Inflammatory macrophage (primary cell): ENCODE data around the gene GRAMD4.
A peak's percentile ranks its signal among the peaks of the same experiment; 100 is the strongest.

Experiments used
- DNase-seq, 2 donors: peaks; one replicate each; pipeline ENCODE4 v3.0.0-alpha.2; 2020 to 2022

The GRAMD4 gene

GRCh38 chr22:46583571-46583970 lies 36.6 kb upstream of the GRAMD4 start:
- DNase-seq: no peak

DNA sequence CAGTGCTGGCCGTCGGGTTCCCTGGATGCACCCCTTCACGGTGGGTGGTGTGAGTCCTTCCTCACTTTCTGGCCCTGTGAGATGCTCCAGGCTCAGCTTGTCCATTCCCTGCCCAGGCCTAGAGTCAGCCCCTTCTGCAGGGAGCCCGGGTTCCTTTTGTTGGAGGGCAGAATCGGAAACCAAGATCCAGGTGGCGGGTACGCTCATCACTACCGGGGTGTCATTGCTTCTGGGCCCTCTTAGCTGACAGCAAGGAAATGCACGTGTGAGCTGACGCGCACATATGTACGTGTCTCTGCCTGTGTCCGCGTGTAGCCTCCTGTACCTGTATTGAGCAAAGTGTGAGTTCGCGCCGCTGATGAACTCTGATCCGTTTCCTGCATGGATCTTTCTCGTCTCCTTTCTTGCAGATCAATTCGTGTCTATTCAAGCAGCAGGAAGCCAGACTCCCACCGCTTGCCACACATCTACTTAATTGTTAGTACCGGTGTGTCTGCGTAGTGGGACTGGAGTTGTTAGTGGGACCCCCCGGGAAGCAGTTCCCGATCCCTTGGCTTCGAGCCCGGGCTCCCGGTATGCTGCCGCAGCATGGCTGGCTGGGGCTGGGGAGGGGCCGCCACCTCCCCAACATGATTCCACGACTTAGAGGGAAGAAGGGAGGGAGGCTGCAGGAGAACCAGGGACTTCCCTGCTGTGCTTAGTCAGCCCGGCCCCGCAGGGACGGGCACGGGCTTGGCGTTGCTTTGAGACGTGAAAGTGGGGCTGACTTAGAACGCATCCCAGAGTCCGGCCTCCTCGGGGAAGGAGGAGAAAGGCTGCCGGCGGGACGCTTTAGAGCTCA lies 35.9 kb upstream of the GRAMD4 start:
- no peak for DNase-seq

DNA sequence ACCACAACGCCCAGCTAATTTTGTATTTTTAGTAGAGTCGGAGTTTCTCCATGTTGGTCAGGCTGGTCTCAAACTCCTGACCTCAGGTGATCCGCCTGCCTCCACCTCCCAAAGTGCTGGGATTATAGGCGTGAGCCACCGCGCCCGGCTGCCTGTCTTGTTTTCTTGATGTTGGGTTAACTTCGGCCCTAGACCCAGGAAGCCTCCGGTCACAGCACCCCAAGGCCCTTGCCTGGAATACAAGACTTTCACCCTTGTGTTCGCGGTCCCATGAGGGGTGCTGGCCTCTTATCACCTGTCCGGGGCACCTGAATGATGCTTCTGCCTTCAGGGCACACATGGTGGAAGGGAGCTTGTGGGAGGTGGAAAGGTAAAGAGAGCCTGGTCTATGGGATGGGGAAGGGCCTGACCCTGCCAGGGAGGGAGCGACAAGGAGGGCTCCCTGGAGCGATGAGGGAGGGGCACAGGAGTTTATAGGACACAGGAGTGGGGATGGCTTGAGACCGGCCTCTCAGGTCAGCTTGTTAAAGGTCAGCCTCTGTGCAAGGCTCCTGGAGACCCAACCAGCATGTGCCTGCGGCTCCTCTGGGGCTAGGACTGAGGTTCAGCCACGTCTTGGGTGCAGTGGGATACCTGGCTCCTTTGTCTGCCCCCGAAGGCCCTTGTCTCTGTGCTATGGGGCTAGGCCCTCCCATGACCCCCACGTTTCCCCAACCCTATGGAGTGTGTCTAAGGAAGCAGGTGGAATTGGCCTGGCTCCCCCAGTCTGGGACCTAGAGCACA lies 34.7 kb upstream of the GRAMD4 start:
- DNase-seq: no peak

- DNase-seq: no peak
These were observed 34.1 kb upstream of the GRAMD4 start for GRCh38 chr22:46586123-46586519.

DNA sequence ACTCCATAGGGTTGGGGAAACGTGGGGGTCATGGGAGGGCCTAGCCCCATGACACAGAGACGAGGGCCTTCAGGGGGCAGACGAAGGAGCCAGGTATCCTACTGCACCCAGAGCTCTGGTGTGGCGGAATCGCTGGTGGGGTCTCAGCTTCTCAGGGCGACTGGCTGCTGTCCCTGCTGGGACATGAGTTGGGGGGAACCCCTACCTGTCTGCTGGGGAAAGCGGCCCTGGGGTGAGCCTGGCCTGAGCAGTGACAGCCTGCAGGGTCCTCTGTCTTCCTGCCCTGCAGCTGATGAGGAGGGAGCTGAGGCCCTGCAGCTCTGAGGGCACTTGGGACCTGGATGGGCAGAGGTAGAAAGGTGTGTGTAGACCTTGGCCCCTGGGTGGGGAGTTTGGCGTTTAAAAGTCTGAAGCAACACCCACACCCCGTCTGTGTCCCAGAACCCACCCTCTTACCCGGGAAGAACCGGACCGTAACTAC lies 33.6 kb upstream of the GRAMD4 start:
- DNase-seq: no peak

DNA sequence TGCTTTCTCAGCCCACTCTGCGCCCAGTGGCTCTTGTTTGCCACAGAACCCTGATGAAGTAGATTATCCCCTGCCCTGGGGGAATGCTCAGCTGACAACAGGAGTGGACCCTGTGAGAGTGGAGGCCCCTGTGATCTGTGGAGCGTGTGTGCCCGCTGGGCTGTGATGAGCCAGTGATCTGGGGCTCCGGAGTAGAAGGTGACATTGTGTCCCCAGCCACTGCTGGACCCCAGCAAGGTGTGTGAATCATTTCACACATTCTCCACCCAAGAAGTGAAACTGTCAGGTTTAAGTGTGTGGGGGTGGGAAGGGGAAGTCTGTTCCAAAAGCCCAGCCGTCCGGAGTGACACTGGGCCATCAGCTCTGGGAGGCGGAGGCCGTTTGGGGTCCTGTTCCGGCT lies 33.1 kb upstream of the GRAMD4 start:
- no peak for DNase-seq

GRCh38 chr22:46587492-46588278 lies 32.5 kb upstream of the GRAMD4 start:
- DNase-seq: no peak

- no peak for DNase-seq
These were observed 31.7 kb upstream of the GRAMD4 start for GRCh38 chr22:46588279-46589140.

GRCh38 chr22:46589141-46589748 lies 30.9 kb upstream of the GRAMD4 start:
- DNase-seq: no peak

DNA sequence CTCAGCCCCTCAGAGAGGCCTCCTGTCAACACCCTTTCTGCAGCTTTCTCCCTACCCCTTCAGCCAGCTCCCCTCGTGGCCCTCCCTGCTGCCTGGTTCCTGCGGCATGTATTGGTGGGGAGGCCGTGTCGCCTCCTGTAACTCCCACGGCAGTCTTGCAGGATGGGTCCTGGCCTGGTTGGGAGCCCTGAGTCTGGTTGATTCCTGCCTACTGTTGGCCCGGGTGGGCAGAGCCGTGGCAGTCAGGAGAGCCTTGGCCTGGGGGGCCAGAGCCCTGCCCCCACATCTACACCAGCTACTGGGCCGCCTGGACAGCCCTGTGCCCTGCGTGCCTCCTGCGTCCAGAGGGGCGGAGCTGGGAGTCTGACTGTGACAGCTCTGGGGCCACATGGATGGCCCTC lies 30.3 kb upstream of the GRAMD4 start:
- DNase-seq: no peak

DNA sequence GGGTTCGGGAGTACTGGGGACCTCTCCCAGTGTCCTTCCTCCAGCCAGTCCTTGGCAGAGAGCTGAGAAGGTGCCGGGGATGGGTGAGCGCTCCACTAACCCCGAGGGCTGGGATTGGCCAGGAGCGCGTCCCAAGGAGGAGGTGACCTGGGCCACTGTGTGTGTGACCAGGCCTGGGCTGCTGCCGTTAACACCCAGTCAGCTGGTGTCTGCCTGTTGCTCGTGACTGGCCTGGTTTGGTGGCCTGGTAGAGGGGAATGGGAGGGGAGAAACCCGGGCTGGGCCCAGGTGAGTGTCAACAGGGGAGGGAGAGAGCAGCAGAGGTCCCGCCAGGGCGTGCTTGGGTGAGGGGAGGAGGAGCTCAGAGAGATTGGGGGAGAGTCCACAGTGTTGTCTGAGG lies 29.9 kb upstream of the GRAMD4 start:
- no peak for DNase-seq

DNA sequence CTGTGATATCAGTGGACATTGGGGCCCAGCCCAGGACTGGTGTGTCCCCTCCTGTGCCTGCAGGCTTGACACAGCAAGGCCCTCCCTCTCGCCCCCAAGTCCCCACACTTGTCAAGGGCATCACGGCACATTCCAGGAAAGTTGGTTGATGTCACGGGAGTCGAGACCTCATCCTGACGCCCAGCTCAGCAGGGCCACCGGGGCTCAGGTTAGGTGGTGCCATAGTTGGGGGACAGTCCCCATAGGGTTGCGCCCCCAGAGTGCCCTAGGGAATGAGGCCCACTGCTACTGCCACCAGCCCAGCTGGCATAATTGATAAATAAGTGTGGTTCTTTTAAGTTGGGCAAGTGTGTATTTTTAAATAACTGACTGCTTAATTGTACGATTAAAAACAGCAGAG lies 28.3 kb upstream of the GRAMD4 start:
- no peak for DNase-seq

DNA sequence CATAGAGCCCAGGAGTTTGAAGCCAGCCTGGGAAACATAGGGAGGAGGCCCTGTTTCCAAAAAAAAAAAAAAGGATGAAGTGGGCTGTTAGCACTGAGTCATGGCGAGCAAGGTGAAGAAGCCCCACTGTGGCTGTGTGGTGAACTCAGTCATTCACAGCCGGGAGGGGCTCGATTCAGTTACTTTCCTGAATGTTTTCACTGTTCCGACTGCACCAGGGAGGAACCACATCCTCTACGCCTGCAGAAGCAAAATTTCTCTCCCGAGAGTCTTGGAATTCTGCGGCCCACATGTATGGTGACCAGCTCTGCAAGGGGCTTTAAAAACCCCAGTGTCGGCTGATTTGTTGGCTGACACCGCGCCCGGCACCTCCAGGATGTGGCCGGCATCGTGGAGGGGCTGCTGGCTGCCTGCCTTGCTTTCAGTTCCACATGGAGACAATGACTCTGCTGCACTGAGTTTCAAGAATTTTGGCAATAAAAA lies 27.8 kb upstream of the GRAMD4 start:
- peak; percentile 61 to 65 for DNase-seq

DNA sequence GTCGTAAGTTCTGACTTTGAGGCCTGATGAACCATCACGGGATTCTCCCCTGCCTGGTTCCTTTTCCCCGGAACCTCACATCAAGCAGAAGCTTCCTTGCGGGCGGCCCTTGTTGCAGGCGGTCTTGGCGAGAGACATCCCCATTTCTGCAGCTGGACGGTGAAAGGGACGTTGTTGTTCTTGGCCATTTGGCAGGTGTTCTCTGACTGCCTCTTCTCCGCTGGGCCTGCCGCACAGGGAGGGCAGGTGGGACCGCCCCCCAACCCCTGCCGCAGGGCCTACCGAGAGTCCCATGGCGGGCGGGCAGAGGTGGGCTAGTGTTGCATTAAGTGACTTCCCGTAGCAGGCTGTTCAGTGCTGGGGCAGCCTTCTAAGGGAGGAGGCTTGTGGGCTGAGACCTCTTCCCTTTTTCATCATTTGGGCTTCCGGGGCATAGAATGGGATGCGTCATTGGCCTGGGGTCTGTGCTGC lies 26.9 kb upstream of the GRAMD4 start:
- peak; percentile 92 to 93 for DNase-seq

- DNase-seq: no peak
These were observed 25.9 kb upstream of the GRAMD4 start for GRCh38 chr22:46593996-46594946.

DNA sequence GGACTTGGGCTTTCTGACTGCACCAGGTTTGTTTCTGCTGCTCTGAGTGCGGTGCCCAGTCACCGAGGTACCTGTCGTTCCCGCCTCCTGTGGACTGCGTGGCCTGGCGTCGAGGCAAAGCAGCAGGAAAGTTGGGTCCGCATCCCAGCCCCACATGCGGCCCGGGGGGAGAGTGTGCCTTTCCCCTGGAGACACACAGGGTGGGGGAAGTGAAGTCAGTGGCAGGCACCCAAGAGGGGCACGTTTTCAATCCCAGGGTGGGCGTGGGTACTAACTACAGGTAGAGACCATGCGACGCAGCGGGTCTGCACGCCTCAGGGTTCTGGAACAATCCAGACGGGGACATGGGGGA lies 25.3 kb upstream of the GRAMD4 start:
- DNase-seq: no peak

DNA sequence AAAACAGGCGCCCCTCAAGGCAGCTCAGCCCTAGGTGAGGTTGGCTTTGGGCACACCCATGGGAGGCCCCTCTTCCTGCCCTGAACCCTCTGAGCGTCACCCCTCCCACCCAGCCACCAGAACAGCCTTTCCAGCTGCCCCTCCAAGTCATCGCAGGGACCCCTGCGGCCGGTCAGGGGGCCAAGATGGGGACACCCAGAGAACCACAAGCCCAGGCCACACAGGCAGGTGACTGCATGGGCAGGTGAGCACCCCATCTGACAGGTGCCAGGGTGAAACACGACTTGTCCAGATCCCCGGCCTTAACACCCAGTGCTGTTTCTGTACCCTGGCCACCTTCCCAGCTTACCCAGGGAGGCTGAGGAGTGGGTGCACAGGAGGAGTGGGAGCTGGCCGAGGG lies 24.6 kb upstream of the GRAMD4 start:
- DNase-seq: no peak

DNA sequence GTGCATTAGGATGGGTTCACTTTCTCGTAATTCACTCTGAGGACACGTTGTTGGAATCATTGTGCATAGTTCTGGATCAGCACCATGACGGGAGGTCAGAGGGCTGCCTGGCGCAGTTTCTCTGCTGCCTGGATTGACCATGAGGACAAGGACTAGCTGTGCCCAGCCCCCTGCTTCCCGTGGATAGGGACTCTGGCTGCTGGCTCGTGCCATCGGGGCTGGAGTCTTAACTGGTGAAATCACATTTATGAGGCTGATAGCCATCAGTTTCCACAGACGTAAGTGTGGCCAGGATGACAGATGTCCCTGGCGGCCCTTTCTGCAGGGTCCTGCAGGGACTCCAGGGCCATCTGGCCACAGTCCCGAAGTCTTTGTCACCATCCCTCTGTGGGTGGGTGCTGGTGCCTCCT lies 24.1 kb upstream of the GRAMD4 start:
- DNase-seq: no peak

GRCh38 chr22:46596819-46597218 lies 23.4 kb upstream of the GRAMD4 start:
- no peak for DNase-seq

- DNase-seq: no peak
These were observed 22.0 kb upstream of the GRAMD4 start for GRCh38 chr22:46598224-46598623.
